ENCODE measurements around the gene ACP7.
A peak's percentile ranks its signal among the peaks of the same experiment; 100 is the strongest.

ACP7 gene

GRCh38 chr19:39125199-39125553 lies 41.0 kb downstream of the ACP7 start:
- peak overlapping the region; percentile 87 for H2AFZ ChIP-seq (ENCODE audit: low read length)
- H3K9me2 ChIP-seq (ENCODE audit: low read depth, low read length): no peaks in the 10 kb centered on the region
- peak overlapping the region; percentile 80 for H3K9ac ChIP-seq (ENCODE audit: low read length)
- H3K36me3 ChIP-seq (ENCODE audit: insufficient read depth, low read length): no peaks in the 10 kb centered on the region
- H3K79me2 ChIP-seq (ENCODE audit: insufficient read depth, low read length): no peaks in the 10 kb centered on the region
- no peaks in the 10 kb centered on the region for H4K20me1 ChIP-seq (ENCODE audit: insufficient read depth, low read length)
- peaks cover 16% of the 10 kb centered on the region for H3K4me1 ChIP-seq (ENCODE audit: insufficient read depth, low read length, severe bottlenecking)
- TF ChIP-seq CTCF (IDR thresholded peaks at IDR 0.05; ENCODE audit: low read length): no peak
- no peak for TF ChIP-seq EZH2 (IDR thresholded peaks at IDR 0.05; ENCODE audit: borderline replicate concordance, low read length)
- H3K9me3 ChIP-seq (ENCODE audit: low read length): no peaks in the 10 kb centered on the region
- peak overlapping the region; percentile 86 for H3K4me2 ChIP-seq (ENCODE audit: low read length)
- no peaks in the 10 kb centered on the region for H3F3A ChIP-seq (ENCODE audit: insufficient read depth, low read length)
- H3K27ac ChIP-seq (ENCODE audit: low read depth, low read length, poor library complexity, severe bottlenecking): peak overlapping the region; percentile 20
- no peaks in the 10 kb centered on the region for H3K27me3 ChIP-seq (ENCODE audit: insufficient read depth, low read length)
- H3K4me3 ChIP-seq (ENCODE audit: low read depth, low read length, poor library complexity, severe bottlenecking): peak overlapping the region; percentile 86

- H3K4me3 ChIP-seq (ENCODE audit: low read depth, low read length, poor library complexity, severe bottlenecking): peak within 1 kb of the TSS; percentile 86
- TF ChIP-seq CTCF (IDR thresholded peaks at IDR 0.05; ENCODE audit: low read length) (no peak), EZH2 (IDR thresholded peaks at IDR 0.05; ENCODE audit: borderline replicate concordance, low read length) (no peak)
- no peaks in the 10 kb centered on the region for H3K9me3 ChIP-seq (ENCODE audit: low read length)
- H3K27me3 ChIP-seq (ENCODE audit: insufficient read depth, low read length): no peaks in the 10 kb centered on the region
- H3K4me2 ChIP-seq (ENCODE audit: low read length): peak within 1 kb of the TSS; percentile 86
- no peaks in the 10 kb centered on the region for H4K20me1 ChIP-seq (ENCODE audit: insufficient read depth, low read length)
- H2AFZ ChIP-seq (ENCODE audit: low read length): peak within 1 kb of the TSS; percentile 87
- H3K27ac ChIP-seq (ENCODE audit: low read depth, low read length, poor library complexity, severe bottlenecking): peak within 1 kb of the TSS; percentile 20
- H3K4me1 ChIP-seq (ENCODE audit: insufficient read depth, low read length, severe bottlenecking): peaks cover 16% of the 10 kb centered on the region
- H3K79me2 ChIP-seq (ENCODE audit: insufficient read depth, low read length): no peaks in the 10 kb centered on the region
- no peaks in the 10 kb centered on the region for H3K9me2 ChIP-seq (ENCODE audit: low read depth, low read length)
- H3K36me3 ChIP-seq (ENCODE audit: insufficient read depth, low read length): no peaks in the 10 kb centered on the region
- H3K9ac ChIP-seq (ENCODE audit: low read length): peak within 1 kb of the TSS; percentile 80
- no peaks in the 10 kb centered on the region for H3F3A ChIP-seq (ENCODE audit: insufficient read depth, low read length)
Measured at GRCh38 chr19:39125554-39126311, 41.6 kb downstream of the ACP7 start, which contains the start of gene PAK4. PAK4 (plus strand) TSS chr19:39125786; CDS start chr19:39169554, 43,768 bp downstream.

- Histone ChIP-seq H3K4me1 (ENCODE audit: insufficient read depth, low read length, severe bottlenecking) (peaks cover 16% of the 10 kb centered on the region), H3K4me3 (ENCODE audit: low read depth, low read length, poor library complexity, severe bottlenecking) (peak overlapping the region; percentile 86), H3K27ac (ENCODE audit: low read depth, low read length, poor library complexity, severe bottlenecking) (no peak overlapping the region), H3K9me2 (ENCODE audit: low read depth, low read length) (no peaks in the 10 kb centered on the region), H3F3A (ENCODE audit: insufficient read depth, low read length) (no peaks in the 10 kb centered on the region), H3K9ac (ENCODE audit: low read length) (peak overlapping the region; percentile 80), H3K27me3 (ENCODE audit: insufficient read depth, low read length) (no peaks in the 10 kb centered on the region), H3K9me3 (ENCODE audit: low read length) (no peaks in the 10 kb centered on the region), H3K36me3 (ENCODE audit: insufficient read depth, low read length) (no peaks in the 10 kb centered on the region), H3K4me2 (ENCODE audit: low read length) (peak overlapping the region; percentile 86), H3K79me2 (ENCODE audit: insufficient read depth, low read length) (no peaks in the 10 kb centered on the region), H4K20me1 (ENCODE audit: insufficient read depth, low read length) (no peaks in the 10 kb centered on the region), H2AFZ (ENCODE audit: low read length) (no peak overlapping the region)
- TF ChIP-seq EZH2 (IDR thresholded peaks at IDR 0.05; ENCODE audit: borderline replicate concordance, low read length) (no peak), CTCF (IDR thresholded peaks at IDR 0.05; ENCODE audit: low read length) (no peak)
Measured at GRCh38 chr19:39126312-39127187, 42.4 kb downstream of the ACP7 start.

Data from OCI-LY1 (cell line).